ENCODE results near the gene LMX1B.

LMX1B gene

DNA sequence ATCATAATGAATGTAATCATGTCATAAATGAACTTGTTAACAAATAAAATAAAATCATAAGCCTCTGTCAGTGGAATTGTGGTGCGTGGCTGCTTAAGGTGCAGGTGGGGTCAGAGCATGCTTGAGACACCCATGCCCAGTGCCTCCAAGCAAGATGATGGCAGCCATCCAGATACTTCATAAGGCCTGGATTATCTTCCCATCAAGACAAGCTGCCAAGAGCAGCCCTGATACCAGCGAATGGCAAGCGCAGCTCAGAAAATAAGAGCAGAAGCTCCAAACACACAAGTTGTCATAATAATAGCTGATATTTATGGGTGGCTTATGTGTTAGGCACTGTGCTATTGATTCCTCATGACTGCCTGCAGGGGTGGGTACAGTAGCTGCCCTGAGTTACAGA, 21.8 kb upstream of the LMX1B start:
- H3K9me3 ChIP-seq (ENCODE audit: control insufficient read depth, insufficient read depth, low read length), result no peaks in the 10 kb centered on the region
- TF ChIP-seq EZH2phosphoT487 (IDR thresholded peaks at IDR 0.05; ENCODE audit: borderline replicate concordance, low read length), result no peak
- TF ChIP-seq, protein P1, sequence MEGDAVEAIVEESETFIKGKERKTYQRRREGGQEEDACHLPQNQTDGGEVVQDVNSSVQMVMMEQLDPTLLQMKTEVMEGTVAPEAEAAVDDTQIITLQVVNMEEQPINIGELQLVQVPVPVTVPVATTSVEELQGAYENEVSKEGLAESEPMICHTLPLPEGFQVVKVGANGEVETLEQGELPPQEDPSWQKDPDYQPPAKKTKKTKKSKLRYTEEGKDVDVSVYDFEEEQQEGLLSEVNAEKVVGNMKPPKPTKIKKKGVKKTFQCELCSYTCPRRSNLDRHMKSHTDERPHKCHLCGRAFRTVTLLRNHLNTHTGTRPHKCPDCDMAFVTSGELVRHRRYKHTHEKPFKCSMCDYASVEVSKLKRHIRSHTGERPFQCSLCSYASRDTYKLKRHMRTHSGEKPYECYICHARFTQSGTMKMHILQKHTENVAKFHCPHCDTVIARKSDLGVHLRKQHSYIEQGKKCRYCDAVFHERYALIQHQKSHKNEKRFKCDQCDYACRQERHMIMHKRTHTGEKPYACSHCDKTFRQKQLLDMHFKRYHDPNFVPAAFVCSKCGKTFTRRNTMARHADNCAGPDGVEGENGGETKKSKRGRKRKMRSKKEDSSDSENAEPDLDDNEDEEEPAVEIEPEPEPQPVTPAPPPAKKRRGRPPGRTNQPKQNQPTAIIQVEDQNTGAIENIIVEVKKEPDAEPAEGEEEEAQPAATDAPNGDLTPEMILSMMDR (IDR thresholded peaks at IDR 0.05; ENCODE audit: low read depth, low read length, poor library complexity, severe bottlenecking), result no peak
- no peaks in the 10 kb centered on the region for H3K9me2 ChIP-seq (replicated peaks; ENCODE audit: control insufficient read depth, low read length)
- H3K4me1 ChIP-seq (ENCODE audit: control insufficient read depth, low read length), result no peaks in the 10 kb centered on the region
- no peaks in the 10 kb centered on the region for H3K36me3 ChIP-seq (ENCODE audit: control insufficient read depth, low read length)
- H3K27me3 ChIP-seq (ENCODE audit: control insufficient read depth, low read length), result peaks cover 16% of the 10 kb centered on the region
- H3K4me3 ChIP-seq (ENCODE audit: low read length), result no peak overlapping the region
- H3K79me2 ChIP-seq (ENCODE audit: control insufficient read depth, low read length), result no peaks in the 10 kb centered on the region
- no peaks in the 10 kb centered on the region for H3F3A ChIP-seq (ENCODE audit: control insufficient read depth, insufficient read depth)
- H4K20me1 ChIP-seq (ENCODE audit: control insufficient read depth, insufficient read depth, low read depth, low read length), result no peaks in the 10 kb centered on the region
- no peak overlapping the region for H3K4me2 ChIP-seq (ENCODE audit: low read length)
- H3K27ac ChIP-seq (ENCODE audit: low read depth, low read length), result no peak overlapping the region

DNA sequence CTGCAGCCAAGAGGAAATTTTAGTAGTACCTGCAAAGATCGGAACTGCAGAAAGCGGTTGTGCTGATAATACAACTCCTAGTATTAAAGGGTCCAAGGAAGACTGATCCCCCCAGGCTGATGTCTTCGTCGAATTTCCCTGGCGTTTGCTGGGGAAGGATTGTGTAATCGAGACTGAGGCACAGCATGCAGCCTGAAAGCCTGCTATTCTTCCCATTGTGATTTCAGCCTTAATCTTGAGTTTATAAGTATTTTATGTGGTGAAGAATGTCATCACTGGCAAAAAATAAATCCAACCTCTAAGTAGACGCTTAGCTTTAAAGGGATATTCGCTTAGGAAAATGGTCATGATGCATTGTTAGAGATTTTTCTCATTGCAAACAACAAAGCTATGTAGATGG, 21.3 kb upstream of the LMX1B start:
- Histone ChIP-seq H4K20me1 (ENCODE audit: control insufficient read depth, insufficient read depth, low read depth, low read length) (no peaks in the 10 kb centered on the region), H3K9me3 (ENCODE audit: control insufficient read depth, insufficient read depth, low read length) (no peaks in the 10 kb centered on the region), H3K9me2 (replicated peaks; ENCODE audit: control insufficient read depth, low read length) (no peaks in the 10 kb centered on the region), H3K27me3 (ENCODE audit: control insufficient read depth, low read length) (peaks cover 18% of the 10 kb centered on the region), H3K27ac (ENCODE audit: low read depth, low read length) (no peak overlapping the region), H3F3A (ENCODE audit: control insufficient read depth, insufficient read depth) (no peaks in the 10 kb centered on the region), H3K4me1 (ENCODE audit: control insufficient read depth, low read length) (no peaks in the 10 kb centered on the region), H3K79me2 (ENCODE audit: control insufficient read depth, low read length) (no peaks in the 10 kb centered on the region), H3K4me2 (ENCODE audit: low read length) (no peak overlapping the region), H3K36me3 (ENCODE audit: control insufficient read depth, low read length) (no peaks in the 10 kb centered on the region), H3K4me3 (ENCODE audit: low read length) (no peak overlapping the region)
- TF ChIP-seq, protein P1 (IDR thresholded peaks at IDR 0.05; ENCODE audit: low read depth, low read length, poor library complexity, severe bottlenecking), result no peak
- TF ChIP-seq EZH2phosphoT487 (IDR thresholded peaks at IDR 0.05; ENCODE audit: borderline replicate concordance, low read length), result no peak

DNA sequence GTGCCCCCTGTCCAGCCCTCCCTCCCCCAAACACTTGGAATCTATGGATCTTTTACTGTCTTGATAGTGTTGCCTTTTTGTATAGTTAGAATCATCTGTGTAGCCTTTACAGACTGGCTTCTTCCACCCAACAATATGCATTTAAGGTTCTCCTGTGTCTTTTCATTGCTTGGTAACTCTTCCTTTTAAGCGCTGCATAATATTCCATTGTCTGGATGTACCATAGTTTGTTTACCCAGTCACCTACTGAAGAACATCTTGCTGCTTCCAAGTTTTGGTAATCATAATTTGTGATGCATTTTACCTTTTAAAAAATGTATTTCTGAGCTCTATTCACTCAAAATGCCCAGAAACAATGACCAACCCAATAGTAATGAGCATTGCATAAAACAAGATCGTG, 17.7 kb upstream of the LMX1B start:
- Histone ChIP-seq H4K20me1 (ENCODE audit: control insufficient read depth, insufficient read depth, low read depth, low read length) (no peaks in the 10 kb centered on the region), H3K36me3 (ENCODE audit: control insufficient read depth, low read length) (no peaks in the 10 kb centered on the region), H3K79me2 (ENCODE audit: control insufficient read depth, low read length) (no peaks in the 10 kb centered on the region), H3K4me3 (ENCODE audit: low read length) (no peak overlapping the region), H3K4me1 (ENCODE audit: control insufficient read depth, low read length) (no peaks in the 10 kb centered on the region), H3K4me2 (ENCODE audit: low read length) (no peak overlapping the region), H3K27me3 (ENCODE audit: control insufficient read depth, low read length) (peaks cover 19% of the 10 kb centered on the region), H3K9me2 (replicated peaks; ENCODE audit: control insufficient read depth, low read length) (no peaks in the 10 kb centered on the region), H3K27ac (ENCODE audit: low read depth, low read length) (no peak overlapping the region), H3F3A (ENCODE audit: control insufficient read depth, insufficient read depth) (no peaks in the 10 kb centered on the region), H3K9me3 (ENCODE audit: control insufficient read depth, insufficient read depth, low read length) (no peaks in the 10 kb centered on the region)
- TF ChIP-seq EZH2phosphoT487 (IDR thresholded peaks at IDR 0.05; ENCODE audit: borderline replicate concordance, low read length), result no peak
- TF ChIP-seq, protein P1 (IDR thresholded peaks at IDR 0.05; ENCODE audit: low read depth, low read length, poor library complexity, severe bottlenecking), result no peak
